Measurements from ENCODE around the gene ARMC9.

ARMC9 gene

DNA sequence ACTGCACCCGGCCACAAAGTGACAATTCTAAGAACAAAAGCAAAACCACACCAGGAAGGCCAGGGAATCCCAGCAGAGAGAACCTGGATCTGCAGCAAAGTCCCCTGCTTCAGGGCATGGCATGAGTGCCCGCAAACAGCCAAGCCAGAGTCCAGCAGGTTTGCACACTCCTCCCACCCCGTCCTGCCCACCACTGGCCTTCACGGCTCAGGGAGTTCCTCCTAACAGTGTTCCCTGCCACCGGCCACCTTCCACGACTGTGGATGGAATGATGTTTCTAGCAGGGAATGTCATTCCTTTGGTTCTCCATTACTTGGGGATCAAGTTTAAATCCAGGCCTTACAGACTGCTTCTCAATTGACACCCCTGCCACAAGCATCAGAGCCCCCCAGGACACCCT is 155.0 kb downstream of the ARMC9 start:
- TF ChIP-seq, protein P1, sequence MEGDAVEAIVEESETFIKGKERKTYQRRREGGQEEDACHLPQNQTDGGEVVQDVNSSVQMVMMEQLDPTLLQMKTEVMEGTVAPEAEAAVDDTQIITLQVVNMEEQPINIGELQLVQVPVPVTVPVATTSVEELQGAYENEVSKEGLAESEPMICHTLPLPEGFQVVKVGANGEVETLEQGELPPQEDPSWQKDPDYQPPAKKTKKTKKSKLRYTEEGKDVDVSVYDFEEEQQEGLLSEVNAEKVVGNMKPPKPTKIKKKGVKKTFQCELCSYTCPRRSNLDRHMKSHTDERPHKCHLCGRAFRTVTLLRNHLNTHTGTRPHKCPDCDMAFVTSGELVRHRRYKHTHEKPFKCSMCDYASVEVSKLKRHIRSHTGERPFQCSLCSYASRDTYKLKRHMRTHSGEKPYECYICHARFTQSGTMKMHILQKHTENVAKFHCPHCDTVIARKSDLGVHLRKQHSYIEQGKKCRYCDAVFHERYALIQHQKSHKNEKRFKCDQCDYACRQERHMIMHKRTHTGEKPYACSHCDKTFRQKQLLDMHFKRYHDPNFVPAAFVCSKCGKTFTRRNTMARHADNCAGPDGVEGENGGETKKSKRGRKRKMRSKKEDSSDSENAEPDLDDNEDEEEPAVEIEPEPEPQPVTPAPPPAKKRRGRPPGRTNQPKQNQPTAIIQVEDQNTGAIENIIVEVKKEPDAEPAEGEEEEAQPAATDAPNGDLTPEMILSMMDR (IDR thresholded peaks at IDR 0.05; ENCODE audit: control extremely low read depth, extremely low read depth, low read depth, missing control alignments): no peak
- DNase-seq (ENCODE audit: extremely low spot score): no peak
- POLR2A ChIA-PET: interaction anchor here (0.6 kb wide), 1 partner anchor 41 kb away, joined by 7 read pairs; no protein-coding TSS in a partner anchor
- CTCF ChIA-PET: no interaction called here

DNA sequence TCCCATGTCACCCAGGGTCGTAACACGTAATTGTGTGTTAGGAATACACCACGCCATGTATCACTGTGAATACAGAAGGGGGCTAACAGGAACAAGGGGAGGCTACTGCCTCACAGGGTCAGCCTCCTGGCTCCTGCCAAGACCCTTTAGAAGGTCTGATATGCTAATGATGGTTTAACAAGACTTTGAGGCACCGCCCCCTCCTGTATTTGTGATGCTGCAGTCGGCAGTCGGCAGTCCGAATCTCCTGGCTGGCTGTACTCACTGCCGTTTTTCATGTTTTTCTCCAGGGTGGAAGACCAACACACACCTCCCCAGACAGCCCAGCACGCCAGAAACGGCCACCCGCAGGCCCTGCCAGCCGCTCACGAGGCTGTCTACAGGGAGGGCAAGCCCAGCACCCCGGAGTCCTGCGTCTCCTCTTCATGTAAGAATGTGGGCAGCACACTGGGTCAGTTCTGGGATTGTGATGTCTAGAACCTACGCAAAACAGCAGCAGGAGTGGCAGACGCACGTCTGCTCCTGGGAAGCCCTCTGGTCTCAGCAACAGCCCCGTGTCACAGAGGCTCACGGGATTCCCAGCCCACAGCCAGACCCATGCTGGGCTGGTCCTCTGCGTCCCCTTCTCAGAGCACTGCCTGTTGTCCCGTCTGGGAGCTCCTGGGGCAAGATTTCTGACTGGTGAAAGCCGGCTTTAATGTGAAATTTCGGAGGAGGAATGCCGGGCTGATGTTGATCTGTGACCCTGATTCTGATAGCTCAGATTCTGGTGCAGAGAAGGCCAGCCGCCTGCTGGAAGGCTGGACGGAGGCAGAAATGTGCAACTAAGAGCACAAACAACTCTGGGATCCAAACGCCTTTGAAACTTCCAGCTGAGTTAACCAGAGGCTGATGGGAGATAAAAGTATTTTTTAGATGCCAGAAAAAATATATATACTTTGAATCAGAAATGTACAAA is 157.4 kb downstream of the ARMC9 start:
- TF ChIP-seq, protein P1 (IDR thresholded peaks at IDR 0.05; ENCODE audit: control extremely low read depth, extremely low read depth, low read depth, missing control alignments): no peak
- no peak for DNase-seq (ENCODE audit: extremely low spot score)
- CTCF ChIA-PET: no interaction called here
- POLR2A ChIA-PET: no interaction called here

DNA sequence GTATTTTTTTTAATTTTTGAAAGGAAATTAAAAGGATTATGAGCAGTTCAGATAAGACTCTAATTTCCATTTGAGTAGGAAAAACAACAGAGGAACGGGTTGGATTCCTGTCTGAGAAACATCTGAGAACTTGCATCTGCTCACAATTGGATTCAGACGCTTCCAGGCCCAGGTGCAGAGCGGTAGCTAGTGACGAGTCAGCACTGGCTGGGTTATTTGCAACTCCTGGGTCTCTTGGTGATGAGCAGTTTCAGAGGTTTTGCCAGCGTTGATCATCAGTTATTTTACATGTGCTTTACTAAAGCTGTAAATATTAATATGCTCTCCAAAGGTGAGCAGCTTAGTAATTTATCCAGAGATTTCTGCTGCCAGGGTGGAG is 158.0 kb downstream of the ARMC9 start:
- ChIA-PET CTCF (no interaction called here), POLR2A (no interaction called here)
- TF ChIP-seq, protein P1 (IDR thresholded peaks at IDR 0.05; ENCODE audit: control extremely low read depth, extremely low read depth, low read depth, missing control alignments): no peak
- no peak for DNase-seq (ENCODE audit: extremely low spot score)

DNA sequence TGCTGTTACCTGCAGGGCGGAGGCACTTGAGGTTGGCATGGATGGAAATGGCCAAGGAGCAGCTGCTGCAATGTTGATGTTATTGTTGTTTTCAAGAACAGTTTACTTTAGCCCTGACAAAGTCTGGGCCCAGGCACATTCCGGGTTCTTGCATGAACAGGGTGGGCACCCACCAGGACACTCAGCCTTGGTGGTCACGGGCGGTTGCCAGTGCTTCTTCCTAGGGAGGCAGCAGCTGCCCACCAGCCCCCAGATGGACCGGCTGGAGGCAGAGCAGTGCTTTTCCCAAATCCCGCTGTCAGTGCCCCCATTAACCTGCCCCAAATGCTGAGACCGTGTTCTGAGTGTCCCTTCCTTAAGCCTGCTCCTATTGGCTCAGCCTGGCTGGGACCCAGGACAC is 158.6 kb downstream of the ARMC9 start:
- ChIA-PET POLR2A (no interaction called here), CTCF (no interaction called here)
- DNase-seq (ENCODE audit: extremely low spot score): no peak
- TF ChIP-seq, protein P1 (IDR thresholded peaks at IDR 0.05; ENCODE audit: control extremely low read depth, extremely low read depth, low read depth, missing control alignments): no peak

DNA sequence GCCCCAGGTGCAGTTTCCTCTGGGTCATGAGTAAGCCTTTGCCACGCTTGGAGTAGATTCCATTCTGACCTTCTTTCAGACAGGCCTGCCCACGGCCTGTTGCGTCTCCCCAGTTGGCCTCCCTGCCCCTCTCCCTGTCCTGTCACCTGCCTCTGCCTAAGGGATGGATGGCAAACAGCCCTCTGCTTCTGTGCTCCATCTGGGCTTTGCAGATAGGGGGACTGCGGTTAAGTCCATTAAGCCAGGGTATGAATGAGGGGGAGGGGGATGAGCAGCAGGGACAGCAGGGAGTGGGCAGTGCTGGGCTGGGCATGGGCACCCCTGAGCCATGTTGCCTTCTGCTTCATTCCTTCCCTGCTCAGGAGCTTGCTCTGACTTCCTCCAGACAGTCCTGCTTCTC is 159.5 kb downstream of the ARMC9 start:
- ChIA-PET CTCF (no interaction called here), POLR2A (no interaction called here)
- TF ChIP-seq, protein P1 (IDR thresholded peaks at IDR 0.05; ENCODE audit: control extremely low read depth, extremely low read depth, low read depth, missing control alignments): no peak
- no peak for DNase-seq (ENCODE audit: extremely low spot score)

DNA sequence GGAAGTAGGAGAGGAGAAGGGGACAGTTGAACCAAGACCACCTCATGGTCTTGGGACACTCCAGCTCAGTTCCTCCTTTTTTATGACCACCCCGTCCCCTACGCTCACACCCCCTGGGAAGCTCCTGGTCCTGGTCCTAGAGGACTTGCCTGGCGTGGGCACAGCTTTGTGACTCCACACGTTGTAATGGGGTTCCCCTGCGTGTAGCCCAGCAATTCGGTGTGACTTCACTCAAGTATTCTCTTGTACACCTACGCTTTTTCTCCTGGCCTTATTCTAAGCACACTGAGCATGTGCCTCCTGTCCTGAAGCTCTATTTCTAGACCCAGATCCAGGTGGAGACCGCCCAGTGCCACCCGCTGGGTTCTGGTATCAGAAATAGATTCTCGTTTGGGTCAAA is 161.0 kb downstream of the ARMC9 start:
- POLR2A ChIA-PET: no interaction called here
- CTCF ChIA-PET: interaction anchor here (1.3 to 1.6 kb wide), 3 partner anchors 13 to 302 kb away, joined by 3 read pairs; partner anchors contain the start of gene PSMD1
- no peak for DNase-seq (ENCODE audit: extremely low spot score)
- TF ChIP-seq, protein P1 (IDR thresholded peaks at IDR 0.05; ENCODE audit: control extremely low read depth, extremely low read depth, low read depth, missing control alignments): no peak

Measured in GM10248 (cell line).